GM18502 (cell line): ENCODE results near the gene RNF34.
"Not testable (repeated sequence)": the region's sequence is repeated elsewhere in the genome, so short reads cannot be mapped to it uniquely, and the experiment has no call there.

Experiments used
- ATAC-seq: cut with Tn5 transposase; IDR thresholded peaks from one replicate; pipeline ENCODE4 v1.9.1; 2021; ENCODE audit warnings: mild to moderate bottlenecking; ENCODE audit not compliant: unreplicated experiment, poor library complexity

Gene RNF34

DNA sequence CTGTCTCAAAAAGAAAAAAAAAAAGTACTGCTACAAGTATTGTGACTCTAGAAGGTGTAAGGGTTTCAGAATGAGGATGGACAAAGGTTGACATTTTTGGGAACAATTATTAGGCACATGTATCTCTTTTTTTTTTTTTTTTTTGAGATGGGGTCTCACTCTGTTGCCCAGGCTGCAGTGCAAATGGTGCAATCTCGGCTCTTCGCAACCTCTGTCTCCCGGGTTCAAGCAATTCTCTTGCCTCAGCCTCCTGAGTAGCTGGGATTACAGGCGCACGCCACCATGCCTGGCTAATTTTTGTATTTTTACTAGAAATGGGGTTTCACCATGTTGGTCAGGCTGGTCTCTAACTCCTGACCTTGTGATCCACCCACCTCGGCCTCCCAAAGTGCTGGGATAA, 15.0 kb upstream of the RNF34 start:
- not testable (repeated sequence) for ATAC-seq

- no peak for ATAC-seq
Measured at GRCh38 chr12:121388421-121388981, 11.4 kb upstream of the RNF34 start.

GRCh38 chr12:121390856-121391255, 9.1 kb upstream of the RNF34 start:
- ATAC-seq = no peak

GRCh38 chr12:121391619-121392324, 8.1 kb upstream of the RNF34 start:
- ATAC-seq = no peak

DNA sequence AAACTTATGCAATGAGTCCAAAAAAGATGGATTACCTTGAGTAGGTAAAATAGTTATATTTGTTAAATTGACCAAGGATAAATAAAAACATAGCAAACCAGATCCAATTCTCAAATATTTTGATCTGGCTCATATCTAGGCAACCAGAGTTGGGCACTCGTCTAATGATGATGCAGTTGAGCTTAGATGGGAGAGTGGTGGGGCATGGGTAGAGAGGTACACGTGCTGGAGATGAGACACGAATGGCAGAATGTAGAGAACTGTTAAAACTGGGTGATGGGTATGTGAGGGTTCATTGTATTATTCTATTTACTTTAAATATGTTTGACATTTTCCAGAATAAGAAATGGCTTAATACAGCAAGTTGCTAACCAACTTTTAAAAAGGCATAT, 7.6 kb upstream of the RNF34 start:
- no peak for ATAC-seq

DNA sequence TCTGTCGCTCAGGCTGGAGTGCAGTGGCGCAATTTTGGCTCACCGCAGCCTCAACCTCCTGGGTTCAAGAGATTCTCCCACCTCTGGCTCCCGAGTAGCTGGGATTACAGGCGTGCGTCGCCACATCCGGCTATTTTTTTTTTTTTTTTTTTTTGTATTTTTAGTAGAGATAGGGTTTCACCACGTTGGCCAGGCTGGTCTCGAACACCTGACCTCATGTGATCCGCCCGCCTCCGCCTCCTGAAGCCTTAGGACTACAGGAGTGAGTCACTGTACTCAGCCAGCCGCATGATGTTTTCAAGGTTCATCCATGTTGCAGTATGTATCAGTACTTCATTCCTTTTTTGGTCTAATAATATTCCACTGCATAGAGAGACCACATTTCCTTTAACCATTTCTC, 2.4 kb upstream of the RNF34 start:
- ATAC-seq = no peak

DNA sequence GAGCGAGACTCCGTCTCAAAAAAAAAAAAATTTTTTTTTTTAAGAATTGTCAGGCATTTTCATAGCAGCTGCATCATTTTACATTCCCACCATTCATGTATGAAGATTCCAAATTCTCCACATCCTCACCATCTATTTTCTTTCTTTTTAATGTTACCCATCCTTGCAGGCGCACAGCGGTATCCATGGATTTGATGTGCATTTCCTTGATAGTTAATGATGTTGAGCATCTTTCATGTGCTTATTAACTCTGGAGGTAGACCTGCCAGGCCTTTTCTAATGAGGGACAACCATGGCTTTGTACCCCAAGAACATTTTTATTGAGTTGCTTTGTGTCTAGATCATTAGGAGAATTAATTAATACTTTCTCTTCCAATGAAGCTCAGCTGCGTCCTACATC, 1.6 kb upstream of the RNF34 start:
- no peak for ATAC-seq

DNA sequence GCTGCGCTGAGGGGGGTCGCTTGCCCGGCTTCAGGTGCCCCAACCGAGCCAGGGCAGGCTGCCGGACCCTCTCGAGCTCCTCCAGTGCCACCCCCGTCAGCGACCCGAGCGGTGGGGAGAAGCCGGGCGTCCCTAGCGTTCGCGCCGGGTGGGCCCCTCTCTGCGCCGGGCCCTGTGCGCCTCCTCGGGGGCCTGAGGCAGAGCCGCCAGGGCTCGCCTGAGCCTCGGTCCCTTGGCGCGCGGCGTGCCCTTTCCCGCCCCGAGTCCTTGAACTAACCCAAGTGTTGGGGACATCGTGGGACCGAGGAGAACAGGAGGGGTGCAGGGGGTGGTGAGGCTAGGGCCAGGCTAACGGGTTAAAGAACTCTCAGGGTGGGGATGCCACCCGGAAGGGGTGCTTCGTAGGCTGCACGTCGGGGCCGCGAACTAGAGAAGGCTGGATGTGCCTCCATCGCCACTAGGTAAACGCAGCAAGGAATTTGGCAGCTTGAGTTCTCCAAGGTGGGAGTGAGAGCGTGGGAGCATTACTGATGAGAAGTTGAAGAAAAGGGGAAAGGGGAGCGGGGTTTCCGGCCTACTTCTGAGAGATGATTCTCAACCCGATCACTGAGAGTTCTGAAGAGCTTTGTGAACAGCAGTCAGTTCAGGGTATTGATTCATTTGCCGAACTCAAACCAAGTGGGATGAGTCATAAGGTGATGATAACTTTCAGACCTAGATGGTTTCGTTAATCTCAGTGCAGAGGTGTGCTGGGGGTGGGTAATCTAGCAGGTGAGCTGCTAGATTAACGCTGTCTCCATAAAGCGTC, 618 bp downstream of the RNF34 start:
- peak; percentile 49 for ATAC-seq

- ATAC-seq = no peak
Measured at GRCh38 chr12:121403721-121404120, 3.8 kb downstream of the RNF34 start.

DNA sequence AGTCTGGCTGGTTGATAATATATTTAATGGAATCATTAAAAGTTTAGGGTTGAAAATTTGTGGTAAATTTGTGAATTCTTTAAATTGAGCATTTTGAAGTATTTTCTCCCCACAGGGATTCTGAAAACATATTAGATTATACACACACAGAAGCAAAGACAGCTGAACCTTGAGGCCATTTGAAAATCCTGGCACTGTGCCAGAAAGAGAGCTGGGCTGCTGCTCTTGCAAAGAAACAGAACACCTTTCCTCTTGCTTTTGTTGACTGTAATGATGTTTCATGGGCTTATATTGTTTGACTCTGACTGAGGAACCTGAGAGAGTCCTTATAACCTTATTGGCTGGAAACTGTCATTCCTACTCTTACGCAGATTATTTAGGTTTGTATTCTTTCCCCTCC, 4.8 kb downstream of the RNF34 start:
- ATAC-seq = no peak

DNA sequence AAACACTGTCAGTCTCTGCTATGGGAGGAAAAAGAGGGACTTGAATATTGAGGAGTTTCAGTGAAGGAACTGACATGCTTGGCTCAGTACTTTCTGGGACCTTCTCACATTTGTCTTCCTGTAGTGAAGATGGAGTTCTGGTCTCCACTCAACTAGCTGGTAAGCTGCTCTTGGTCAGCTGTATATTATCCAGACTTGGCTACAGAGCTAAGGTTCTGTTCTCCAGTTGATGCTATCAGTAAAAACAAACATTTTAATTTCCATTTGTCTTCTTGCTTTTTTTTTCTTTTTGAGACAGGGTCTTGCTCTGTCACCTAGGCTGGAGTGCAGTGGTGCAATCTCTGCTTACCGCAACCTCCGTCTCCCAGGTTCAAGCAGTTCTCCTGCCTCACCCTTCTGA, 5.3 kb downstream of the RNF34 start:
- ATAC-seq = no peak

DNA sequence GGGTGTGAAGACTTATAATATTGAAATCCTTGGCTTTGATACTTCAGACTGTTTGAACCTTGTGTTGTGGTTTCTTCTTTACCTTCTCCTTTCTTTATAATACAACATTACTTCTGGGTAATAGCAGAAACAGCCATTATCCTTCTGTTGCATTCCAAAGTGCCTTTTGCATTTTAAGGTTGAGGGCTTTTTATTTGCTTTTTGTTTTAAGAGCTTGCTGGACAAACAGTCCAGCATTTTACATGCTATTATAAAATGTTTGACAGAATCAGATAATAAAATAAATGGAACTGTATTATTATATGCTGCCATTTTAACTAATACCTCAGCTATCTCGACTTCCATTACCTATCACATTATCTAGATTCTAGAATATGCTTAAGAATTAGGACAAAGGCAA, 14.0 kb downstream of the RNF34 start:
- no peak for ATAC-seq

DNA sequence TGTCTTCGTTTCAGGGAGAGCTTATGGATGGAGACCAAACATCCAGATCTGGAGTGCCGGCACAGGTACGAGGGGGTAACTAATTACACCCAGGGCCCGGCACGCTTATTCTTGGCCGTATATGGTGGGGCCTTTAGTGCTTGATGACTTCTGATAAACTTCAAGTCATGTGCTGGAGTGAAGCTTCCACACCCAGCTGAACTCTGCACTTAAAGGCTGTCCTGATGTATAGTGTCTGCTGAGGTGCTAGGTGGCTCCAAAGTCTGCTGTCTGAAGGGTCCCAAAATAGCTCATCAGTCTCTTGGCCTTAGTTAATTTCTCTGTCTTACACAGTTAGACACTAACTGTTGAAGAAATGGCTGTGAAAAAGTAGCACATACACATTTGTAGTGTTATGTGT, 17.9 kb downstream of the RNF34 start:
- no peak for ATAC-seq

DNA sequence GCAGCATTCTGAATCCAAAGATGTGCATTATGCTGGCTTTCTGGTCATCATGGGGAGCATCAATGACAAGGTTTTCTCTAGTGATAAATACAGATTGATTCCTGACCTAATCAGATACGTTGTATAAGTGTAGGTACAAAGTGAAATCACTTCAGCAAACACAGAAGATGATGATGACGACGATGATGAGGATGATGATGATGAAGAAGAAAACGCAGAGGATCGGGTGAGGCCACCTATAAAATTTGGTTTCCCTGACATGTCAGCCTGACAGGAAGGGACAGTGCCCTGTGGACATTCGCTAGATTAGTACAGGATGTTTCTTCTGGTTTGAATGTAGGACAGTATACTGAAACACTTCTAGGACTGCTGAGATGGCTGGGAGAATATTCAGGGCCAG, 20.2 kb downstream of the RNF34 start:
- ATAC-seq = no peak

- ATAC-seq = no peak
Measured at GRCh38 chr12:121423253-121423652, 23.3 kb downstream of the RNF34 start.

DNA sequence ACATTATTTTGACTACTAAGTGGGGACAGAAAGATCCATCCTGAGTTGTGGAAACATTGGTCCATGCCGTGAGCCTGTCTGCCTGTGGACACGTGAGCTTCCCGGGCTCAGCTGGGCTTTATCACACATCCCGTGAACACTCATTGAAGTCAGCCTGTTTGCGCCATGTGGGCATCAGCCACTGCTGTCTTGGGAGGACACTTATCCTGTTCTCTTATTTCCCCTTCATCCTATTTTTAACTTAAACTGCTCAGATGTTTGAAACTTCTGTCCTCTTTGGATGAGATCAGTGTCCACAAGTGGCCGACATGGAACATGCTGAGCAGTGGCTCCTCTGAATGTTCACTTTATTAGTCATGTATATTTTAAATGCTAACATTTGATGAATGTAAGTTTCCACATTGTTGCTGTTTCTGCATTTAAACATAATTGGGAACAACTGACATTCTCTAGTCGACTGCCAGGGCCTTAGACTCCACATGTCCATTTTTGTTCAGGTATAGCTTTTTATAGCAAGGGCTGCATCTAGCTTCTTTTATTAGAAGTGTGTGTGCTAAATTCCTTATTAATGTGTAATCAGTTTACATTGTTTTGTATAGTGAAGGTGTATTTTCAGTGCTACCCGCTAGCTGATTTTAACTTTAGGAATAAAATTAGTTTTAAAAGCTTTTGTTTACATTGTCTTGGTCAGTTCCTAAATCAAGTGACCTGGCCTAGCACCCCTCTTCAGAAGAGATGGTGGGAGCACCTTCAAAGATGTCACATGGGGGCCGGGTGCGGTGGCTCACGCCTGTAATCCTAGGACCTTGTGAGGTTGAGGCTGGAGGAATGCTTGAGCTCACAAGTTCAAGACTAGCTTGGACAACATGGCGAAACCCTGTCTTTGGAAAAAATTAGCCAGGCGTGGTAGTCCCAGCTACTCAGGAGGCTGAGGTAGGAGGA, 24.0 kb downstream of the RNF34 start:
- ATAC-seq = no peak

GRCh38 chr12:121424624-121424975, 24.7 kb downstream of the RNF34 start:
- no peak for ATAC-seq

DNA sequence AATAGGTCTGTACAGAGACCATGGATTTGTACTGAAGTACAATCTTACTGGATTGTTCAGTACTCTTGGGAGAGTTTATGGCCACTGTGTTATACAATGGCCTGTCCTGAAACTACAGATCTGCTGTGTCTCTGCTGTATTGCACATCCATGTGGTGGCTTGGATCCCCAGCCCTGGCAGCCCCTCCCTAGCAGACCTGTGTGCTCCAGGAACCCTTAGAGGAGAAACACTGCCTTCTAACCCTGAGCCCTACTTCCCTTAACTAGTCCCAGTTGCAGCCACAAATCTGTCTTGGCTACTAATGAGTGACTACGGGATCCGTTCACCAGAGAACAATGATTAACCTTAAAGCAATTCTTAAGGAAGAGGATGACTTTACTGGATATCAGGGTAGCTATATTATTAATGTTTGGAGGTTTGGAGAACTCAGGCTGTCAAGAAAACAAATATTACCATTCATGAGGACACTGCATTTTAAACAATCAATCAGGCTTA, 27.7 kb downstream of the RNF34 start:
- ATAC-seq = no peak

DNA sequence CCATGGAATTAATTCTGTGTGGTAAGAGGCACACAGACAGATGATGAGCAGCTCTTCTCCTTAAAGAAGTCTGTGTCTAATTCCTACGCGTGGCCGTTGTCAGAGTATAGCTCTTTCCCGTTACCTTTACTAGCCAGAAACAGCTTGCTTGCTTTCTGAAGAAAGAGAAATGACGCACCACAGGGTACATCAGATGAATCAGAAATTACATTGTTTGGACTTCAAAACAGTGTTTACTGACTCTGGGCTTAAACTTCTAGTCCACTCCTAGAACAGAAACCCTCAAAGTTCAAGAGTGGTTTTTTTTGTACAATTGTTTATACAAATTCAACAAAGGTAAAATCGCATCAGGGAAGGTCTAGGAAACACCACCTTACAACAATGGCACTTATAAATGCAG, 29.0 kb downstream of the RNF34 start:
- no peak for ATAC-seq

GRCh38 chr12:121430833-121431415, 31.0 kb downstream of the RNF34 start:
- no peak for ATAC-seq
